GM20000 (cell line): ENCODE data around the gene PTN.

ENCODE experiments used
- DNase-seq: peaks from one replicate; pipeline ENCODE4 v3.0.0; 2012; ENCODE audit warnings: low spot score
- TF ChIP-seq, protein P1 (sequence below): IDR thresholded peaks from 2 replicates; pipeline ENCODE4 v1.5.1; 2012; ENCODE audit warnings: mild to moderate bottlenecking, control low read depth; ENCODE audit errors: extremely low read depth, missing control alignments

PTN gene

GRCh38 chr7:137304165-137304564 is 39.4 kb downstream of the PTN start:
- DNase-seq = no peak
- TF ChIP-seq, protein P1, sequence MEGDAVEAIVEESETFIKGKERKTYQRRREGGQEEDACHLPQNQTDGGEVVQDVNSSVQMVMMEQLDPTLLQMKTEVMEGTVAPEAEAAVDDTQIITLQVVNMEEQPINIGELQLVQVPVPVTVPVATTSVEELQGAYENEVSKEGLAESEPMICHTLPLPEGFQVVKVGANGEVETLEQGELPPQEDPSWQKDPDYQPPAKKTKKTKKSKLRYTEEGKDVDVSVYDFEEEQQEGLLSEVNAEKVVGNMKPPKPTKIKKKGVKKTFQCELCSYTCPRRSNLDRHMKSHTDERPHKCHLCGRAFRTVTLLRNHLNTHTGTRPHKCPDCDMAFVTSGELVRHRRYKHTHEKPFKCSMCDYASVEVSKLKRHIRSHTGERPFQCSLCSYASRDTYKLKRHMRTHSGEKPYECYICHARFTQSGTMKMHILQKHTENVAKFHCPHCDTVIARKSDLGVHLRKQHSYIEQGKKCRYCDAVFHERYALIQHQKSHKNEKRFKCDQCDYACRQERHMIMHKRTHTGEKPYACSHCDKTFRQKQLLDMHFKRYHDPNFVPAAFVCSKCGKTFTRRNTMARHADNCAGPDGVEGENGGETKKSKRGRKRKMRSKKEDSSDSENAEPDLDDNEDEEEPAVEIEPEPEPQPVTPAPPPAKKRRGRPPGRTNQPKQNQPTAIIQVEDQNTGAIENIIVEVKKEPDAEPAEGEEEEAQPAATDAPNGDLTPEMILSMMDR = no peak

DNA sequence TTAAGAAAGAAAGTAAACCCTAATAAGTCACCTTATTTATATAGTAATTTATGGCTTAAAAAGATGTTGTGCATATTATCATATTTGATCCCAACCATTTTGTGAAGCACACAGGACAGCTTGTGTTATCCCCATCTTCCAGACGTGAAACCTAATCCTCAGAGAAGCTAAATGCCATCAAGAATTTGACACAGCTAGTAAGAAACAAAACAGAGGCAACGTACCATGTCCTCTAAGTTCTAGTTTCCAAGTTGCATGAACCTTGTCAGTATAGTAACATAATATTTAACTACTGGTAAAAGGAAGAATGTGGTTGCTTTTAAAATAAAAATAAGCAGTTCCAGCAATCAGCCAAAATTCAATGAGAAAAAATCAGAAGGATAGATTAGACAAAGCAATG is 41.5 kb downstream of the PTN start:
- TF ChIP-seq, protein P1 = no peak
- DNase-seq = no peak

- TF ChIP-seq, protein P1 = no peak
- no peak for DNase-seq
Observed at GRCh38 chr7:137298464-137298794, 45.1 kb downstream of the PTN start.

- DNase-seq = no peak
- TF ChIP-seq, protein P1 = no peak
Observed at GRCh38 chr7:137297551-137298463, 45.7 kb downstream of the PTN start.

DNA sequence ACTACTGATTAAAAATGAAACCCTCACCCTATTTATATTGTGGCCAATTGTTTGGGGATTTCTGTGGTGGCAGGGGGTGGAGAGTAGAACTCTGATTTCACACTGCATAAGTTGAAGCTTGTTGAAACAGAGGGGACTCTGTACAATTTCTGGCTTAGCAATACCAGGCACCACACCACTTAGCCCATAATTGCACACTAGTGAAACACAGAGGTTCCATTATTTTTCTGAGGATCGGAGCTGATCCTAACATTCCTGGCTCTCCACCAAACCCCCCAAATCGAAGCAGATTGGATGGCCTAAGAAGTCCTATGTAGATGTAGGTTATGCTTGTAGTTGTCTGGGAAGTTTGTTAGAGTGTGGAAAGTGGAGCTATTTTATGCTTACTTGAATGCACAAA is 47.0 kb downstream of the PTN start:
- DNase-seq = no peak
- TF ChIP-seq, protein P1 = no peak

GRCh38 chr7:137295739-137296324 is 47.7 kb downstream of the PTN start:
- no peak for DNase-seq
- TF ChIP-seq, protein P1 = no peak

DNA sequence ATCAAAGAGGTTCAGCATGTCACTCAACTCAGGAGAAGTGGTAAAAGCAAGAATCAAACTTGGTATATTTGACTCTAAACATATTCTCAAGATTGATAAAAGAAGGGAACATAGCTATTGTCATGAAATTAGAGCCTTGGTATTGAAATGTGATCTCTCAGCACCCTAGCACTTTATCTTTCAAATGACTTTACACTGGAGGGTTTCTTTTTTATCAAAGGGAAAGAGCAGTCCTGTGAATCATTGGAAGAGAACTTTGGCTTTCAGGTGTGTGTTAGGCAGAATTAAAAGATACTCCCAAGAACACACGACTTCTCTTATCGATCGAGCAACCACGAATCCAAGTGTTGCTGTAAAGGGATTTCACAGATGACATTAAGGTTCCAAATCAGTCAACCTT is 54.4 kb downstream of the PTN start:
- TF ChIP-seq, protein P1 = no peak
- DNase-seq = no peak
